Sigmoid colon (tissue), 4 donors: ENCODE results near the gene CDK18.

Source experiments
- CTCF ChIP-seq, 4 experiments: fragments of 450-650 bp in 3 of 4; fragments of 200-600 bp in 1 of 4; IDR thresholded peaks; one replicate each; pipeline ENCODE4 v1.5.1; 2016 to 2019; ENCODE audit warnings: antibody characterized with exemption in 4 of 4, mild to moderate bottlenecking in 3 of 4, moderate library complexity in 2 of 4
- POLR2AphosphoS5 ChIP-seq, 4 donors: sonication (generic); formaldehyde crosslinking; IDR thresholded peaks; one replicate each; pipeline ENCODE4 v1.6.1; 2017; ENCODE audit warnings: antibody characterized with exemption in 4 of 4

GRCh38 chr1:205499789-205500188 is 4.7 kb upstream of the CDK18 start:
- TF ChIP-seq CTCF (IDR thresholded peaks at IDR 0.05) (no peak), POLR2AphosphoS5 (IDR thresholded peaks at IDR 0.05) (no peak)
